ENCODE measurements around the gene SGCD. TPM values are rescaled to one million over a fixed set of nuclear protein-coding genes. Genes with fewer than 3 reads are reported as not detected.

Gene SGCD
- polyA plus RNA-seq, 1 of the 3 experiments (the other 2 are of a cell fraction): 0.87 TPM

DNA sequence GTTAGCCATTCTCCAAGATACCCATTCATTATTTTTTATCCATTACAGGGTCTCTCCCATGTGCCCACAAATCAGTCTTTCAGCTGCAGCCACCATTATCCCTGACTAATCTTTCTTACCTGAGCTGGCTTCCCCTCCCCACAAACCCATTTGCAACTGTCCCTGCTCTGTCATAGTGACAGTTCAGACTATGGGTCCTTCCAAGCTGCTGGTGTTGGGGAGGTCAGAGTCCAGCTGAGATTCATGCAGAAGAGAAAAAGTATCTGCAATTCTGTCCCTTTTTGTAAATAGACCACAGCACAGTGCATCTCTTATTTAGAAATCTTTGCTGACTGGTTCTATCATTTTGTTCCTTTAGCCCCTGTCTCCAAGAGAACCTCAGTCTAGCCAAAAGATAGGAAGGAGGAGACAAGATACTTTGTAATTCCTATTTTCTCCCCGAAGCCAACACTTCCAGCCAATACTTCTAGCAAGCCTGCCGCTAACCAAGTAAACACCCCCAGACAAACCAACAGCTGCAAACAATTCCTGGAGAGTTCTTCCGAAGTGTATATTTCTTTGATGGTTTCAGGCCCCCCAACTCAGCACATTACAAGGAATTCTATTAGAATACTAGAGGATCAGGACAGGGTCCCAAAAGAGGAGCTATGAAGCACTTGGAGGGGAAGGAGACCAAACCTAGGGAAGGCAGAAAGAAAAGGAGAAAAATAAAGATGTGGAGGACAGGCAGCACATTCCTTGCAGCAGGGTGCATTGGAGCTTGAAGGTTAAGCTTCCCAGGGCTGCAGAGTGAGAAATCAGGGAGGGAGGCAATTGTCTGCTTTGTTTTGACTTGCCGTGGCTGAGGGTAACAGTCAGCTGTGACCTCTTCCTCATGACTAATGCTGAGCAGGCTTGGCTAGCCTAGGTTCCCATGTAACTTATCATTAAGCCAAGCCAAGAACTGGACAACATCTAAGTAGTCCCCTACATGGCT is 148.5 kb downstream of the SGCD start:
- Histone ChIP-seq H3K27me3 (ENCODE audit: insufficient read depth) (no peaks in the 10 kb centered on the region), H3K4me1 (ENCODE audit: control insufficient read depth in 1 of 2, insufficient read depth in 2 of 2, low read depth in 1 of 2, low read length in 1 of 2) (peaks cover 0 to 3% of the 10 kb centered on the region in 2 experiments; a peak in 1 of 4 replicates), H3K27ac (ENCODE audit: low read depth in 2 of 2, low read length in 1 of 2) (no peak overlapping the region), H3F3A (replicated peaks; ENCODE audit: insufficient read depth) (no peaks in the 10 kb centered on the region), H3K9me3 (no peaks in the 10 kb centered on the region), H3K9me2 (no peaks in the 10 kb centered on the region), H2AFZ (ENCODE audit: low read depth) (no peak overlapping the region), H3K36me3 (replicated peaks in 1 of 2; ENCODE audit: control insufficient read depth in 1 of 2, insufficient read depth in 2 of 2, low read length in 1 of 2) (no peaks in the 10 kb centered on the region), H3K79me2 (ENCODE audit: insufficient read depth) (no peaks in the 10 kb centered on the region), H3K9ac (no peak overlapping the region), H3K4me3 (ENCODE audit: low read depth in 2 of 2, low read length in 1 of 2) (no peak overlapping the region), H4K20me1 (ENCODE audit: insufficient read depth) (no peaks in the 10 kb centered on the region), H3K4me2 (no peak overlapping the region)
- POLR2A ChIA-PET: no interaction called here
- no peak for TF ChIP-seq CHD2 (IDR thresholded peaks at IDR 0.05; ENCODE audit: low read length, partially characterized antibody)
- DNase-seq: no peak
- WGBS (ENCODE audit: low lambda C conversion rate): 48% methylated on average over 4 of the region's 4 CpGs
- CTCF ChIA-PET: interaction anchor here (0.5 kb wide), 1 partner anchor 52 kb away, joined by 3 read pairs; no protein-coding TSS in a partner anchor

DNA sequence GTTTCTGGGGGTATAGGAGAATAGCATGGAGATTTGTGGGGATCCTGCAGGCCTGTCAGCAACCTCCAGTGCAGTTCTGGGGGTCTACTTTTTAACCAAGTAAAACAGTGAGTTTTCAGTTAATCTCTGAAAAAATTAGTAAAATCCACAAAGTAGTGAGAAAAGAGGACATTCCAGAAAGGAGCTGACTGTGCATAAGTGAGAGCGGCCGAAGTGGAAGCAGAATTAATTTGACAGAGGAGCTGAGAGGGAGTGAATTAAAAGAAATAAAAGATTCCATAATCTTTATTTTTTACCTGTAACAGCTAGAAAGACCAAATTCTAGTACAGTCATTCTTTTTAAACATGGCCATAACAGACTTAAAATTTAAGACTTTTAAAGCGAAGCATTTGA is 149.2 kb downstream of the SGCD start:
- Histone ChIP-seq H3K9me2 (no peaks in the 10 kb centered on the region), H3K4me3 (ENCODE audit: low read depth in 2 of 2, low read length in 1 of 2) (no peak overlapping the region), H3K27me3 (ENCODE audit: insufficient read depth) (no peaks in the 10 kb centered on the region), H3K4me1 (ENCODE audit: control insufficient read depth in 1 of 2, insufficient read depth in 2 of 2, low read depth in 1 of 2, low read length in 1 of 2) (peaks cover 0 to 4% of the 10 kb centered on the region in 2 experiments; a peak in 1 of 4 replicates), H3K36me3 (replicated peaks in 1 of 2; ENCODE audit: control insufficient read depth in 1 of 2, insufficient read depth in 2 of 2, low read length in 1 of 2) (no peaks in the 10 kb centered on the region), H3K27ac (ENCODE audit: low read depth in 2 of 2, low read length in 1 of 2) (no peak overlapping the region), H3K4me2 (no peak overlapping the region), H3K9ac (no peak overlapping the region), H4K20me1 (ENCODE audit: insufficient read depth) (no peaks in the 10 kb centered on the region), H2AFZ (ENCODE audit: low read depth) (no peak overlapping the region), H3K79me2 (ENCODE audit: insufficient read depth) (no peaks in the 10 kb centered on the region), H3F3A (replicated peaks; ENCODE audit: insufficient read depth) (no peaks in the 10 kb centered on the region), H3K9me3 (no peaks in the 10 kb centered on the region)
- ChIA-PET POLR2A (no interaction called here), CTCF (interaction anchor here (0.5 kb wide), 1 partner anchor 52 kb away, joined by 3 read pairs; no protein-coding TSS in a partner anchor)
- TF ChIP-seq TCF12 (IDR thresholded peaks at IDR 0.05): no peak
- 54% methylated on average over 3 of the region's 3 CpGs for WGBS (ENCODE audit: low lambda C conversion rate)
- DNase-seq: no peak

DNA sequence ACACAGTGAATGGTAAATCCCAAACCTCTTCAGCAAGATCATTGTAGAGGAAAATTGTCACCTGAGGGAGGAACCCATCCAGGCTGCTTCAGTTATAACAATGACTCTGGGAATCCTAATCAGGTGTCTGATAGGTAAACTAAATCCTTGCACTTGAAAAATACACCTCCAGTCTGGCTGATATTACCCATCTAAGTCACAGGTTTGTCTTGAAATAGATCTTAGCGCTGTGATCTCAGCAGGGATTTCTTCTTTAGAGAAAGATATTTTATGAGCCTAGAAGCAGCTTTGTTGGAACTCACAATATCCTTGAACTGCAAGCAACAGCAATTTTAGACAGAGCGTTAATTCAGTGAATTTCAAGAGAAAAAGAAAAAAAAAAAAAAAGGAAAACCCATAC is 149.7 kb downstream of the SGCD start:
- Histone ChIP-seq H4K20me1 (ENCODE audit: insufficient read depth) (no peaks in the 10 kb centered on the region), H3K9ac (no peak overlapping the region), H3K4me1 (ENCODE audit: control insufficient read depth in 1 of 2, insufficient read depth in 2 of 2, low read depth in 1 of 2, low read length in 1 of 2) (peaks cover 0 to 5% of the 10 kb centered on the region in 2 experiments; a peak in 1 of 4 replicates), H3K4me2 (no peak overlapping the region), H3K9me3 (no peaks in the 10 kb centered on the region), H3K9me2 (no peaks in the 10 kb centered on the region), H3F3A (replicated peaks; ENCODE audit: insufficient read depth) (no peaks in the 10 kb centered on the region), H3K36me3 (replicated peaks in 1 of 2; ENCODE audit: control insufficient read depth in 1 of 2, insufficient read depth in 2 of 2, low read length in 1 of 2) (no peaks in the 10 kb centered on the region), H3K4me3 (ENCODE audit: low read depth in 2 of 2, low read length in 1 of 2) (no peak overlapping the region), H2AFZ (ENCODE audit: low read depth) (no peak overlapping the region), H3K27ac (ENCODE audit: low read depth in 2 of 2, low read length in 1 of 2) (no peak overlapping the region), H3K79me2 (ENCODE audit: insufficient read depth) (no peaks in the 10 kb centered on the region), H3K27me3 (ENCODE audit: insufficient read depth) (no peaks in the 10 kb centered on the region)
- ChIA-PET CTCF (no interaction called here), POLR2A (no interaction called here)
- DNase-seq: no peak
- TF ChIP-seq TEAD4 (IDR thresholded peaks at IDR 0.05; ENCODE audit: borderline replicate concordance, insufficient read depth) (no peak), RCOR1 (IDR thresholded peaks at IDR 0.05; ENCODE audit: low read length) (no peak), IRF3 (IDR thresholded peaks at IDR 0.05; ENCODE audit: low read depth, low read length) (no peak), MXI1 (IDR thresholded peaks at IDR 0.05; ENCODE audit: low read depth, low read length) (no peak)
- TF ChIP-seq, protein P1, sequence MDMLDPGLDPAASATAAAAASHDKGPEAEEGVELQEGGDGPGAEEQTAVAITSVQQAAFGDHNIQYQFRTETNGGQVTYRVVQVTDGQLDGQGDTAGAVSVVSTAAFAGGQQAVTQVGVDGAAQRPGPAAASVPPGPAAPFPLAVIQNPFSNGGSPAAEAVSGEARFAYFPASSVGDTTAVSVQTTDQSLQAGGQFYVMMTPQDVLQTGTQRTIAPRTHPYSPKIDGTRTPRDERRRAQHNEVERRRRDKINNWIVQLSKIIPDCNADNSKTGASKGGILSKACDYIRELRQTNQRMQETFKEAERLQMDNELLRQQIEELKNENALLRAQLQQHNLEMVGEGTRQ (IDR thresholded peaks at IDR 0.05; ENCODE audit: borderline replicate concordance, low read depth, low read length): no peak
- WGBS (ENCODE audit: low lambda C conversion rate): 55% methylated on average over 2 of the region's 2 CpGs

Data from SK-N-SH (cell line).